ENCODE measurements around the gene FSTL1. TPM values are rescaled to one million over a fixed set of nuclear protein-coding genes. Genes with fewer than 3 reads are reported as not detected.

Gene FSTL1
- total RNA-seq, 1 donor from 2014 or later = 221 TPM

DNA sequence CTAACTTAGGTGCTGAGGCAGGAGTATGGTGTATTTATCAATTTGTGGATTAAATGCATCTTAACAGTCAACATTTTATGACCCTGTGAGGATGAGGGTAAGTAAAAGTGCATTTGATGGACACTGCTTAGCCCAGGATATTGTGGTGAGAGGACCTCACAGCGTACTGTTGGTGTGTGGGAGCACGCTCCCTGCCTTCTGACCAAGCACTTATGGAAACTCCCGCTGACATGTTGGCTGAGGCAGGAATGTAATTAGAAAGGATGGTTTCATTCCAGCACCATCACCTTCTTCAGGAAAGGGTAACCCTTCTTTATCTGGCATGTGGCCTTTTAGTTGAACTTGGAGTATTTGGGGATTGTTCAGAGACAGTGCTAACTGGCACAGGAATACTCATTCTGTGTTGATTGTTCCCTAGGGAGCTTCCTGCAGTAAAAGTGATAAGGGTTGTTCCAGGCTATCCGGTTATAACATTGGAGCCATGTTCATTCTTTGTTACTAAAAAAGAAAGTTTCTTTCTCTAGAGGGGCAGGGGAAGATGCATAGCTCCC is 11.7 kb upstream of the FSTL1 start:
- Histone ChIP-seq H3K4me3 (no peak overlapping the region), H3K27ac (no peak overlapping the region), H3K4me1 (peaks cover 3% of the 10 kb centered on the region), H3K9me3 (no peaks in the 10 kb centered on the region), H3K36me3 (no peaks in the 10 kb centered on the region), H3K27me3 (no peaks in the 10 kb centered on the region)
- TF ChIP-seq, protein P1, sequence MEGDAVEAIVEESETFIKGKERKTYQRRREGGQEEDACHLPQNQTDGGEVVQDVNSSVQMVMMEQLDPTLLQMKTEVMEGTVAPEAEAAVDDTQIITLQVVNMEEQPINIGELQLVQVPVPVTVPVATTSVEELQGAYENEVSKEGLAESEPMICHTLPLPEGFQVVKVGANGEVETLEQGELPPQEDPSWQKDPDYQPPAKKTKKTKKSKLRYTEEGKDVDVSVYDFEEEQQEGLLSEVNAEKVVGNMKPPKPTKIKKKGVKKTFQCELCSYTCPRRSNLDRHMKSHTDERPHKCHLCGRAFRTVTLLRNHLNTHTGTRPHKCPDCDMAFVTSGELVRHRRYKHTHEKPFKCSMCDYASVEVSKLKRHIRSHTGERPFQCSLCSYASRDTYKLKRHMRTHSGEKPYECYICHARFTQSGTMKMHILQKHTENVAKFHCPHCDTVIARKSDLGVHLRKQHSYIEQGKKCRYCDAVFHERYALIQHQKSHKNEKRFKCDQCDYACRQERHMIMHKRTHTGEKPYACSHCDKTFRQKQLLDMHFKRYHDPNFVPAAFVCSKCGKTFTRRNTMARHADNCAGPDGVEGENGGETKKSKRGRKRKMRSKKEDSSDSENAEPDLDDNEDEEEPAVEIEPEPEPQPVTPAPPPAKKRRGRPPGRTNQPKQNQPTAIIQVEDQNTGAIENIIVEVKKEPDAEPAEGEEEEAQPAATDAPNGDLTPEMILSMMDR (IDR thresholded peaks at IDR 0.05) = no peak
- intact Hi-C loops (cut with DNase I) = no loop called here
- ATAC-seq (no peak), DNase-seq (no peak)

DNA sequence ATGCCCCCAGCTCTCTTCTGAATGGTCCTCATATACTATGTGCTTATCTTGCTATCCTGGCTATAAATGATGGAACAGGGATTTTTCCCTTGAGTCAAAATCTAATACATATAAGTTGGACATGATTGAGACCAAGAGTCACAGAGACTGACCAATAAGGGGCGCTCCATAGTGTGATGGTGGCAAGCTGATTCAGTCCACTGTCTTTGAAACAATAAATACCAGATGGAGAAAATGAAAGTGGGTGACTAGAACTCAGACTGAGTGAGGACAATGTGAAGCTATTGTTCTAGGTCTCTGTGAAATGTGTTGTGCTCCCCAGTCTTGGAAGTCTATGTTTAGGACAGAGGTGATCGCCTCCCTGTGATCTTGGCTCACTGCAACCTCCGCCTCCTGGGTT is 10.6 kb upstream of the FSTL1 start:
- Histone ChIP-seq H3K4me3 (no peak overlapping the region), H3K27ac (no peak overlapping the region), H3K4me1 (peaks cover 3% of the 10 kb centered on the region), H3K27me3 (no peaks in the 10 kb centered on the region), H3K36me3 (no peaks in the 10 kb centered on the region), H3K9me3 (no peaks in the 10 kb centered on the region)
- DNase-seq = no peak
- TF ChIP-seq, protein P1 (IDR thresholded peaks at IDR 0.05) = no peak
- ATAC-seq = no peak
- intact Hi-C loops (cut with DNase I) = no loop called here

DNA sequence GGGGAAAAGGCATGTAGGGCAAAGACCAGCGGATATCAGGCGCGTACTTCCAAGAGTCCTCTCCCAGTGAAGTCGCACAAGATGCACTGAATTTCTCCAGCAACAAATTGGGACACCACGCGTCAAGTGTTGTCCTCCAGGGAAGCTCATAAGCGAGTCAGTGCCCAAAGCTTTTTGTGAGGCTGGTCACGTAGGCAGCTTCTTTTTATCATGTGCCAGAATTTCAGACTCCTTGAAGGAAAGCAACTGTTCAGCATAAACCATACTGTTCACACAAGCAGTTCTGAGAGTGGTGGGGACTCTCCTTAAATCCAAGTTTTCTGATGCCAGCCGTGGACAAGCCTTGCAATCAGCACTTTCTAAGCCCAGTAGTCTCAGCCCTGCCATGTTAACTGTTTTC is 10.1 kb upstream of the FSTL1 start:
- Histone ChIP-seq H3K27ac (no peak overlapping the region), H3K36me3 (no peaks in the 10 kb centered on the region), H3K27me3 (no peaks in the 10 kb centered on the region), H3K4me1 (peaks cover 3% of the 10 kb centered on the region), H3K9me3 (no peaks in the 10 kb centered on the region), H3K4me3 (no peak overlapping the region)
- intact Hi-C loops (cut with DNase I) = no loop called here
- no peak for DNase-seq
- TF ChIP-seq, protein P1 (IDR thresholded peaks at IDR 0.05) = no peak
- ATAC-seq = no peak

DNA sequence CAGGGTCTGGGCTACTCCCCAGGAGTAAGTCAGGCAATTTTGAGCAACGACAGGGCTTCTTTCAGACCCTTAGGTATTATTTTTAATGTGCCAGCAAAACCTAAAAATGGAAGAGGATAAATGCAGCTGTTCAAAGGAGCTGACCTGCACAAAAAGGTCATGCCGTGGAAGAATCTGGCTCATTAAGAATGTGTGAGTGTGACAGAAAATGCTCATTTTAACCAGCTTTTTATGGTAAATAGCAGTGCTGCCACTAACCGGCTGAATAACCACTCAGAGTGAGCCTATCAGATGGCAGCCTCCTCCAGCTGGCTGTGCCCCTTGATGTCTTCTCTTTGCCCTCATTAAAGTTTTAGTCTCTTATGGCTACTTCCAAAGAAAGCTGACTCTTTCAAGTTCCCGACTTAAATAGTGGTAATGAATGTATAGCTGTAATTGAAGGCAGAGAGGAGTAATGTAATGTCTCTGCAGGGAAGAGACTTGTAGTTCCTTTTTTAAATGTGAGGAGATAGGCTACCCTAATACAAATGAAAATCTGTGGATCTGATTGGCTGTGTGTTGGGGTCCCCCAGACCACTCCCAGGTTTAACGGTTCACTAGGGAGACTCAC is 9.5 kb upstream of the FSTL1 start:
- intact Hi-C loops (cut with DNase I) = no loop called here
- H3K4me3 ChIP-seq = no peak overlapping the region
- TF ChIP-seq, protein P1 (IDR thresholded peaks at IDR 0.05) = no peak
- H3K27ac ChIP-seq = no peak overlapping the region
- ATAC-seq (no peak), DNase-seq (no peak)
- H3K4me1 ChIP-seq = peaks cover 3% of the 10 kb centered on the region
- no peaks in the 10 kb centered on the region for H3K36me3 ChIP-seq
- no peaks in the 10 kb centered on the region for H3K27me3 ChIP-seq
- H3K9me3 ChIP-seq = no peaks in the 10 kb centered on the region

DNA sequence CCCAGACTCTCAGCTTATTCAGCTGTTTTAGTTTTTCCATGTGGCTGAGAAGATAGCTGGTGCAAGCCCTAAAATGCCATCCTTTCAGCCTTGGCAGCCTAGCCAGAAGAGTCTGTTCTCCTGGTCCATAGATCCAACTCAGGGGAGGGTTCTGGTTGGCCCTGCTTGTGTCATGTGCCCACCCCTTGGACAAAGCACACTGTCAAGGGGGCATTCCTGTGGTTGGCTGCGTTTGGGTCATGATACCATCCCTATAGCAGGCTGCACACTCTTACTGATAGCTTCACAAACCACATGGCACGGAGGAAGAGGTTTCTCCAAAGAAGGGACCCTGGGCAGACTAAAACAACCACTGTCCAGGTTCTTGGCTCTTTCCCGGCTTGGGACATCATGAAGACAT is 8.4 kb upstream of the FSTL1 start:
- intact Hi-C loops (cut with DNase I) = no loop called here
- ATAC-seq (no peak), DNase-seq (no peak)

More for the DNA sequence above, 8.4 kb upstream of the FSTL1 start:
- no peaks in the 10 kb centered on the region for H3K27me3 ChIP-seq
- TF ChIP-seq, protein P1 (IDR thresholded peaks at IDR 0.05) = no peak
- no peak overlapping the region for H3K27ac ChIP-seq
- H3K9me3 ChIP-seq = no peaks in the 10 kb centered on the region
- H3K4me3 ChIP-seq = no peak overlapping the region
- H3K36me3 ChIP-seq = no peaks in the 10 kb centered on the region
- peaks cover 3% of the 10 kb centered on the region for H3K4me1 ChIP-seq
